GM18499 (cell line): ENCODE data around the gene HECTD1.
"Not testable (repeated sequence)": the region's sequence is repeated elsewhere in the genome, so short reads cannot be mapped to it uniquely, and the experiment has no call there.

Experiments used
- ATAC-seq: cut with Tn5 transposase; IDR thresholded peaks from one replicate; pipeline ENCODE4 v1.9.1; 2021; ENCODE audit warnings: moderate number of reproducible peaks; ENCODE audit not compliant: insufficient read depth, unreplicated experiment

Gene HECTD1

GRCh38 chr14:31106768-31107167 is 100.8 kb downstream of the HECTD1 start:
- ATAC-seq: no peak

- no peak for ATAC-seq
Observed at GRCh38 chr14:31097081-31097480, 110.5 kb downstream of the HECTD1 start.

DNA sequence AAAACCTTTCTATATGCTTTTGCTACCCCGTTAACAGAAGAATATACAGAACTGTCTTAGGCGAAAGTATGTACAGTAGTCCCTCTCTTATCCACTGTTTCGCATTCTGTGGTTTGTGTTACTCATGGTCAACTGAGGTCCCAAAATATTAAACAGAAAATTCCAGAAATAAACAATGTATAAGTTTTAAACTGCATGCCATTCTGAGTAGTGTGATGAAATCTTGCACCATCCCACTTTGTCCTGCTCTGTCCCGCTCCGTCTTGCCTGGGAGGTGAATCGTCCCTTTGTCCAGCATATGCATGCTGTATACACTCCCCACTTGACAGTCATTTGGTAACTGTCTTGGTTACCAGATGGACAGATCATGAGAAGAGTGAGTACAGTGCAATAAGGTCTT is 111.3 kb downstream of the HECTD1 start:
- no peak for ATAC-seq

DNA sequence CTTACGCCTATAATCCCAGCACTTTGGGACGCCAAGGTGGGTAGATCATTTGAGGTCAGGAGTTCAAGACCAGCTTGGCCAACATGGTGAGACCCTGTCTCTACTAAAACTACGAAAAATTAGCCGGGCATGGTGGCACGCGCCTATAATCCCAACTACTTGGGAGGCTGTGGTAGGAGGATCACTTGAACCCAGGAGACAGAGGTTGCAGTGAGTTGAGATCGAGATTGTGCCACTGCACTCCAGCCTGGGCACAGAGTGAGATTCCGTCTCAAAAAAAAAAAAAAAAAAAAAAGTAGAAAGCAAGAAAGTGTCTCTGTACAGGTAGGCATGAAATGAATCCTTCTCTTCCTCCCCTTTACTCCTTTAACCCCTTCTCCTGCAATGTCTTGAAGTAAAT is 111.8 kb downstream of the HECTD1 start:
- not testable (repeated sequence) for ATAC-seq

GRCh38 chr14:31093884-31094839 is 113.4 kb downstream of the HECTD1 start:
- ATAC-seq: not testable (repeated sequence)

GRCh38 chr14:31092160-31092708 is 115.4 kb downstream of the HECTD1 start:
- no peak for ATAC-seq

- no peak for ATAC-seq
Observed at GRCh38 chr14:31090883-31091764, 116.5 kb downstream of the HECTD1 start.

GRCh38 chr14:31086466-31086865 is 121.1 kb downstream of the HECTD1 start:
- not testable (repeated sequence) for ATAC-seq

GRCh38 chr14:31085027-31085426 is 122.6 kb downstream of the HECTD1 start:
- ATAC-seq: no peak

DNA sequence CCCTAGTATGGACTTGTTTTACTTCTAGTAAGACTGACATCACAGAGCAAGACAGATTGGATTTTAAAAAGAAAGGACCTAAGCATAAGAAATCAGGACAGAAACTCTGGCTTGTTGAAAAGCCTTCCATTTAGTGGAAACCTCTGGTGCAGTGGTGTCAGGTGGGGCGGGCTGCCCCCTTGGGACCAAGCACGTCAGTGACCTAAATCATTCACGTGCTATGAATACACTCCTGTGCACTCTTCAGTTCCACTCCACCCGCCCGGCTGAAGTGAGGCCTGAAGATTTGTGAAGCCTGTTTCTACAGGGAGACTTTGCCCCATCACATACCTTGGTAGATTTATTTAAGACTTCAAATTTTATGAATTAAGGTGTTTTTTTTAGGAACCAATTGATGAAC is 123.2 kb downstream of the HECTD1 start:
- ATAC-seq: no peak

GRCh38 chr14:31083781-31084180 is 123.8 kb downstream of the HECTD1 start:
- ATAC-seq: no peak

DNA sequence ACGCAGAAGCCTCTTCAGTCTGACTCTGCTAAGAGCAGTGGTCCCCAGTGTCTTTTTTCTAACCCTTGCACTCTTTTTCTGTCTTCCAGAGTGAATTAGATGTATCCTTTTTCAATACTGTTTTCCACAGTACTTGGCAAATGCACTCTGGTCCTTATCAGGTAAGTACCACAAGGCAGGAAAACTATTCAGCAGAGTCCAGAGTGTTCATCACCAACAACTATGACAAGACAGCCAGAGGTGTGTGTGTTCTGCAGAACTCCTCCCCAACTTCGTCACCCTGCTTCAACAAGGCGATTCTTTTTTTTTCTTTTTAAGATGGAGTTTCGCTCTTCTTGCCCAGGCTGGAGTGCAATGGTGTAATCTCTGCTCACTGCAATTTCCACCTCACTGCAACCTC is 127.1 kb downstream of the HECTD1 start:
- no peak for ATAC-seq

GRCh38 chr14:31080056-31080455 is 127.5 kb downstream of the HECTD1 start:
- no peak for ATAC-seq

- ATAC-seq: no peak
Observed at GRCh38 chr14:31078766-31079165, 128.8 kb downstream of the HECTD1 start.

GRCh38 chr14:31075144-31075543 is 132.4 kb downstream of the HECTD1 start:
- no peak for ATAC-seq

GRCh38 chr14:31071151-31071550 is 136.4 kb downstream of the HECTD1 start:
- ATAC-seq: no peak

DNA sequence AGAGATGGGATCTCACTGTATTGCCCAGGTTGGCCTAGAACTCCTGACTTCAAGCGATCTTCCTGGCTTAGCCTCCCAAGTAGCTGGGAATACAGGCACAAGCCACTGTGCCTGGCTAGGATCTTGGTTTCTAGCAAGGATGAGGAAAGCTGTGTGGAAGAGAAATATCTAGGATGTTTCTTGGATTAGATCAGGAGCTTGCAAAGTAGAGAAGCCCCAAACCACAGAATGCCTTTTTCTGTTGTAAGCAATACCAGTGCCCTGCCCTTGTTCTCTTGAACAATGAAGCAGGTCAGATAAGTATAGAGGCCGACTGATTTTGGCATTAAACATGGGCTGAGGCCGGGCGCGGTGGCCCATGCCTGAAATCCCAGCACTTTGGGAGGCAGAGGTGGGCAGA is 137.2 kb downstream of the HECTD1 start:
- no peak for ATAC-seq

DNA sequence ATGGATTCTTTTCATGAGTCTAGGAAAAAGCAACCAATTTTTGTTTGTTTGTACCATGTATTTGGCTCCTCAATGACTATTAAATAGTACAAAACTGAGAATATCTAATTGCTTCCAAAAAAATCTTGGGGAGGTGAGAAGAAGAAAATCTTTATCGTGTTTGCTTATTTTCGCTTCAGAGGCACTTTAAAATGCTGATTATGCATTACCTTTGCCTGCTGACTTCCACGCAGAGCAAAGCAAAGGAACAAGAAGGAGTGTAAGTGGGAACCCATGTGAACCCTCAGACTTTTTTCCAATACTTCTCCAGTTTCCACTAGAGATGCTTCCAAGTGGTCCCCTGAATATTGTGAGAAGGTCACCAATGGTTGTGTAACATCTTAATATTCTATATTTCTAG is 138.2 kb downstream of the HECTD1 start:
- ATAC-seq: no peak

DNA sequence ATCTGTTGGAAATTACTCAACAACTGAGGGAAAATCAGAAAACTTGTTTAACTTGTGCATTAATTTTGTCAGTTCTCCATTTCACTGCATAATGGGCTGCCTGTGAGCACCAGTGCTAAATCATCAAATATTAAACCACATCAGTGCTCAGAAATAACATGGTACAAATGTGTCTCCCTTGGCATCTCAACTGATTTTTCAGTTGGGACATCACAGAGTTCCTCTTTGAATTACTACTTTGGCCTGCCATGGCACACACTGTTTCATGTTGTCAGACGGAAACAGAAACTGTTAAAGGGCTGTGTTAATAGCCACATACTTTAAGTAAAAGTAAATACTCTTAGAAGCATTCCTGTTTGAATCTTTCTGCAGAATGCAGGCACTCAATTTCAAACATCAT is 139.4 kb downstream of the HECTD1 start:
- no peak for ATAC-seq

DNA sequence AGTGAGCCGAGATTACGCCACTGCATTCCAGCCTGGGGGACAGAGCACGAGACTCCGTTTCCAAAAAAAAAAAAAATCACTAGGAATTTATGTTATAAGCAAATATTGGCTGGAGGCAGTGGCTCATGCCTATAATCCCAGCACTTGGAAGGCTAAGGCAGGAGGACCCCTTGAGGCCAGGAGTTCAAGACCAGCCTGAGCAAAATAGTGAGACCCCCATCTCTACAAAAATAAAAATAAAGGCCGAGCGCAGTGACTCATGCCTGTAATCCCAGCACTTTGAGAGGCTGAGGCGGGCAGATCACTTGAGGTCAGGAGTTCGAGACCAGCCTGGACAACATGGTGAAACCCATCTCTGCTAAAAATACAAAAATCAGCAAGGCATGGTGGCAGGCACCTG is 144.7 kb downstream of the HECTD1 start:
- not testable (repeated sequence) for ATAC-seq
